PC-3 (cell line): ENCODE measurements around the gene NBAS.

Experiments
- CTCF ChIP-seq: fragments of 300-600 bp; sonication (generic); conservative IDR thresholded peaks from 2 replicates; pipeline ENCODE4 v1.5.1; 2017; ENCODE audit warnings: antibody characterized with exemption, low read depth, mild to moderate bottlenecking, low read length
- EZH2 ChIP-seq: fragments of 300-600 bp; sonication (generic); IDR thresholded peaks from one replicate; pipeline ENCODE4 v1.6.1; 2017; ENCODE audit warnings: antibody characterized with exemption, mild to moderate bottlenecking, low read length; ENCODE audit not compliant: unreplicated experiment
- EZH2phosphoT487 ChIP-seq: fragments of 300-600 bp; sonication (generic); IDR thresholded peaks from 2 replicates; pipeline ENCODE4 v1.6.1; 2018; ENCODE audit warnings: mild to moderate bottlenecking, antibody characterized with exemption, low read length, borderline replicate concordance

GRCh38 chr2:15126373-15126772, 434.8 kb downstream of the NBAS start:
- TF ChIP-seq CTCF (no peak), EZH2 (no peak), EZH2phosphoT487 (no peak)
